Gastroesophageal sphincter (tissue), 4 donors: ENCODE results near the gene TENT4B. TPM values are rescaled to one million over a fixed set of nuclear protein-coding genes. Genes with fewer than 3 reads are reported as not detected.

Source experiments
- ATAC-seq: fragments of 150-250 bp; one replicate; pipeline ENCODE4 v1.9.1; 2016; ENCODE audit warnings: mild to moderate bottlenecking, moderate library complexity
- H3K27ac ChIP-seq, 4 donors: fragments of 200-600 bp; sonication (generic) in 3 of 4; 1 replicate in 3 of 4; 2 replicates in 1 of 4; pipeline ENCODE4 v1.5.1; 2016 to 2019
- H3K27me3 ChIP-seq: fragments of 200-600 bp; sonication (generic); one replicate; pipeline ENCODE4 v1.5.1; 2019
- H3K36me3 ChIP-seq, 2 donors: fragments of 200-600 bp; sonication (generic); one replicate each; pipeline ENCODE4 v1.5.1; 2019; ENCODE audit warnings: control low read depth in 1 of 2
- H3K4me1 ChIP-seq, 3 donors: fragments of 200-600 bp; sonication (generic); 1 replicate in 2 of 3; 2 replicates in 1 of 3; pipeline ENCODE4 v1.5.1; 2016 to 2019; ENCODE audit warnings: control low read depth in 2 of 3
- H3K4me3 ChIP-seq, 2 donors: fragments of 200-600 bp; sonication (generic); one replicate each; pipeline ENCODE4 v1.5.1; 2019; ENCODE audit warnings: mild to moderate bottlenecking in 1 of 2, moderate library complexity in 1 of 2
- H3K9me3 ChIP-seq, 3 donors: fragments of 200-600 bp; sonication (generic); one replicate each; pipeline ENCODE4 v1.5.1; 2017 to 2019; ENCODE audit warnings: control low read depth in 2 of 3
- CTCF ChIP-seq, 4 experiments: fragments of 200-600 bp in 2 of 4; fragments of 450-650 bp in 2 of 4; sonication (generic) in 1 of 4; IDR thresholded peaks; one replicate each; pipeline ENCODE4 v1.5.1; 2017 to 2019; ENCODE audit warnings: antibody characterized with exemption in 4 of 4, mild to moderate bottlenecking in 2 of 4, moderate library complexity in 2 of 4
- EP300 ChIP-seq: sonication (generic); formaldehyde crosslinking; IDR thresholded peaks from one replicate; pipeline ENCODE4 v1.6.1; 2017; ENCODE audit warnings: antibody characterized with exemption, mild to moderate bottlenecking
- POLR2A ChIP-seq, 2 donors: fragments of 450-650 bp; IDR thresholded peaks; one replicate each; pipeline ENCODE4 v1.6.1; 2017; ENCODE audit warnings: antibody characterized with exemption in 2 of 2, mild to moderate bottlenecking in 2 of 2, moderate library complexity in 1 of 2
- POLR2AphosphoS5 ChIP-seq: sonication (generic); formaldehyde crosslinking; IDR thresholded peaks from one replicate; pipeline ENCODE4 v1.6.1; 2017; ENCODE audit warnings: antibody characterized with exemption
- WGBS, 2 donors: methylation state at CpG; one replicate each; pipeline ENCODE4 v1.1.5; 2018; ENCODE audit warnings: low coverage in 1 of 2; 5-methylcytosine and 5-hydroxymethylcytosine counted together
- total RNA-seq, 4 donors: library from RNA; depleted of rRNA; stranded (reverse); fragments of >200 nt; gene quantifications; one replicate each; pipeline ENCODE4 v1.1.0, GENCODE V29; 2016

Gene TENT4B
- total RNA-seq, 4 donors from 2014 or later, result 13.9 to 25.7 (median 20.9) TPM

GRCh38 chr16:50192386-50193050, 39.4 kb downstream of the TENT4B start:
- no peaks in the 10 kb centered on the region for H3K27me3 ChIP-seq
- no peak for TF ChIP-seq CTCF (IDR thresholded peaks at IDR 0.05)
- no peak for TF ChIP-seq POLR2A (IDR thresholded peaks at IDR 0.05)
- no peak for TF ChIP-seq EP300
- TF ChIP-seq POLR2AphosphoS5, result no peak
- H3K4me1 ChIP-seq, result peaks cover 13 to 81% (median 15%) of the 10 kb centered on the region in 3 donors
- no peak overlapping the region for H3K27ac ChIP-seq
- no peak overlapping the region for H3K4me3 ChIP-seq
- WGBS, 2 donors, result 100% methylated on average over 1 of the region's 2 CpGs; no CpG with 5 or more reads in 1 of the 2 donors
- ATAC-seq, result no peak
- no peaks in the 10 kb centered on the region for H3K9me3 ChIP-seq
- H3K36me3 ChIP-seq, result no peaks in the 10 kb centered on the region

- no peaks in the 10 kb centered on the region for H3K27me3 ChIP-seq
- WGBS, 2 donors, result 0% methylated on average over 1 of the region's 5 CpGs; no CpG with 5 or more reads in 1 of the 2 donors
- no peak overlapping the region for H3K4me3 ChIP-seq
- H3K27ac ChIP-seq, result no peak overlapping the region
- H3K9me3 ChIP-seq, result no peaks in the 10 kb centered on the region
- no peaks in the 10 kb centered on the region for H3K36me3 ChIP-seq
- TF ChIP-seq EP300 (no peak), POLR2A (IDR thresholded peaks at IDR 0.05) (no peak), CTCF (IDR thresholded peaks at IDR 0.05) (no peak), POLR2AphosphoS5 (no peak)
- ATAC-seq, result no peak
- peaks cover 8 to 72% (median 15%) of the 10 kb centered on the region in 3 donors for H3K4me1 ChIP-seq
Measured at GRCh38 chr16:50193594-50193993, 40.5 kb downstream of the TENT4B start.

GRCh38 chr16:50195276-50195675, 42.2 kb downstream of the TENT4B start:
- Histone ChIP-seq H3K27ac (no peak overlapping the region), H3K4me3 (no peak overlapping the region), H3K9me3 (no peaks in the 10 kb centered on the region), H3K4me1 (peaks cover 0 to 68% (median 11%) of the 10 kb centered on the region in 3 donors), H3K27me3 (no peaks in the 10 kb centered on the region), H3K36me3 (no peaks in the 10 kb centered on the region)
- 14 to 27% methylated on average over 2 of the region's 2 CpGs for WGBS, 2 donors
- no peak for ATAC-seq
- TF ChIP-seq EP300 (no peak), CTCF (IDR thresholded peaks at IDR 0.05) (no peak), POLR2A (IDR thresholded peaks at IDR 0.05) (no peak), POLR2AphosphoS5 (no peak)

- no peak for ATAC-seq
- Histone ChIP-seq H3K9me3 (no peaks in the 10 kb centered on the region), H3K4me1 (peaks cover 0 to 68% (median 11%) of the 10 kb centered on the region in 3 donors), H3K27ac (no peak overlapping the region), H3K27me3 (no peaks in the 10 kb centered on the region), H3K4me3 (no peak overlapping the region), H3K36me3 (no peaks in the 10 kb centered on the region)
- TF ChIP-seq EP300 (no peak), POLR2A (IDR thresholded peaks at IDR 0.05) (no peak), CTCF (IDR thresholded peaks at IDR 0.05) (no peak), POLR2AphosphoS5 (no peak)
- 84 to 86% methylated on average over 1 of the region's 1 CpG for WGBS, 2 donors
Measured at GRCh38 chr16:50195756-50196155, 42.6 kb downstream of the TENT4B start.

GRCh38 chr16:50197582-50197981, 44.5 kb downstream of the TENT4B start:
- H3K4me3 ChIP-seq, result no peak overlapping the region
- H3K4me1 ChIP-seq, result peaks cover 0 to 72% (median 12%) of the 10 kb centered on the region in 3 donors
- 92 to 93% methylated on average over 6 to 7 of the region's 7 CpGs for WGBS, 2 donors
- H3K36me3 ChIP-seq, result no peaks in the 10 kb centered on the region
- no peaks in the 10 kb centered on the region for H3K27me3 ChIP-seq
- no peaks in the 10 kb centered on the region for H3K9me3 ChIP-seq
- ATAC-seq, result no peak
- no peak for TF ChIP-seq POLR2A (IDR thresholded peaks at IDR 0.05)
- TF ChIP-seq POLR2AphosphoS5, result no peak
- no peak for TF ChIP-seq CTCF (IDR thresholded peaks at IDR 0.05)
- TF ChIP-seq EP300, result no peak
- no peak overlapping the region for H3K27ac ChIP-seq
